ENCODE data around the gene PACRG. TPM values are rescaled to one million over a fixed set of nuclear protein-coding genes. Genes with fewer than 3 reads are reported as not detected.

The PACRG gene
- total RNA-seq, 4 donors from 2014 or later, result 0.95 to 1.3 TPM; not detected in 2

GRCh38 chr6:162889303-162889702 lies 161.5 kb downstream of the PACRG start:
- no peak for DNase-seq
- TF ChIP-seq POLR2A (IDR thresholded peaks at IDR 0.05) (no peak), CTCF (IDR thresholded peaks at IDR 0.05) (no peak)
- WGBS, 2 donors, result 48 to 62% methylated on average over 1 of the region's 1 CpG
- H3K4me1 ChIP-seq, result no peaks in the 10 kb centered on the region
- H3K4me3 ChIP-seq, result no peak overlapping the region
- intact Hi-C loops (cut with DNase I), result no loop called here
- no peaks in the 10 kb centered on the region for H3K27me3 ChIP-seq
- no peaks in the 10 kb centered on the region for H3K9me3 ChIP-seq
- no peak overlapping the region for H3K27ac ChIP-seq
- no peaks in the 10 kb centered on the region for H3K36me3 ChIP-seq

- H3K27ac ChIP-seq, result no peak overlapping the region
- H3K4me3 ChIP-seq, result no peak overlapping the region
- H3K36me3 ChIP-seq, result no peaks in the 10 kb centered on the region
- no peaks in the 10 kb centered on the region for H3K4me1 ChIP-seq
- no peaks in the 10 kb centered on the region for H3K27me3 ChIP-seq
- no peak for DNase-seq
- TF ChIP-seq CTCF (IDR thresholded peaks at IDR 0.05), result no peak
- no peak for TF ChIP-seq POLR2A (IDR thresholded peaks at IDR 0.05)
- intact Hi-C loops (cut with DNase I), result no loop called here
- no peaks in the 10 kb centered on the region for H3K9me3 ChIP-seq
- 89 to 95% methylated on average over 7 of the region's 8 CpGs for WGBS, 2 donors
Measured at GRCh38 chr6:162898011-162898410, 170.2 kb downstream of the PACRG start.

- no peak overlapping the region for H3K4me3 ChIP-seq
- no peak for DNase-seq
- H3K4me1 ChIP-seq, result no peaks in the 10 kb centered on the region
- H3K27ac ChIP-seq, result no peak overlapping the region
- no peaks in the 10 kb centered on the region for H3K27me3 ChIP-seq
- TF ChIP-seq POLR2A (IDR thresholded peaks at IDR 0.05) (no peak), CTCF (IDR thresholded peaks at IDR 0.05) (no peak)
- no peaks in the 10 kb centered on the region for H3K9me3 ChIP-seq
- intact Hi-C loops (cut with DNase I), result no loop called here
- 75 to 79% methylated on average over 4 to 6 of the region's 8 CpGs for WGBS, 2 donors
- no peaks in the 10 kb centered on the region for H3K36me3 ChIP-seq
Measured at GRCh38 chr6:162899148-162899547, 171.4 kb downstream of the PACRG start.

GRCh38 chr6:162900503-162900902 lies 172.7 kb downstream of the PACRG start:
- Histone ChIP-seq H3K36me3 (no peaks in the 10 kb centered on the region), H3K27me3 (no peaks in the 10 kb centered on the region), H3K27ac (no peak overlapping the region), H3K4me3 (no peak overlapping the region), H3K4me1 (no peaks in the 10 kb centered on the region), H3K9me3 (no peaks in the 10 kb centered on the region)
- intact Hi-C loops (cut with DNase I), result no loop called here
- WGBS, 2 donors, result 88 to 91% methylated on average over 10 of the region's 10 CpGs
- TF ChIP-seq POLR2A (IDR thresholded peaks at IDR 0.05) (no peak), CTCF (IDR thresholded peaks at IDR 0.05) (no peak)
- DNase-seq, result no peak

GRCh38 chr6:162904069-162904663 lies 176.4 kb downstream of the PACRG start:
- Histone ChIP-seq H3K27me3 (no peaks in the 10 kb centered on the region), H3K27ac (no peak overlapping the region), H3K9me3 (no peaks in the 10 kb centered on the region), H3K4me1 (no peaks in the 10 kb centered on the region), H3K36me3 (no peaks in the 10 kb centered on the region), H3K4me3 (no peak overlapping the region)
- DNase-seq, result no peak
- TF ChIP-seq POLR2A (IDR thresholded peaks at IDR 0.05), result no peak
- 92 to 94% methylated on average over 8 to 9 of the region's 9 CpGs for WGBS, 2 donors
- intact Hi-C loops (cut with DNase I), result no loop called here

GRCh38 chr6:162906479-162906878 lies 178.7 kb downstream of the PACRG start:
- Histone ChIP-seq H3K27me3 (no peaks in the 10 kb centered on the region), H3K9me3 (no peaks in the 10 kb centered on the region), H3K4me3 (no peak overlapping the region), H3K36me3 (no peaks in the 10 kb centered on the region), H3K4me1 (no peaks in the 10 kb centered on the region), H3K27ac (no peak overlapping the region)
- intact Hi-C loops (cut with DNase I), result no loop called here
- WGBS, 2 donors, result 67 to 77% methylated on average over 6 of the region's 6 CpGs
- no peak for DNase-seq
- TF ChIP-seq CTCF (IDR thresholded peaks at IDR 0.05), result no peak
- TF ChIP-seq POLR2A (IDR thresholded peaks at IDR 0.05), result no peak
